ENCODE results near the gene CDKAL1.
"Not testable (repeated sequence)": the region's sequence is repeated elsewhere in the genome, so short reads cannot be mapped to it uniquely, and the experiment has no call there.

Gene CDKAL1

DNA sequence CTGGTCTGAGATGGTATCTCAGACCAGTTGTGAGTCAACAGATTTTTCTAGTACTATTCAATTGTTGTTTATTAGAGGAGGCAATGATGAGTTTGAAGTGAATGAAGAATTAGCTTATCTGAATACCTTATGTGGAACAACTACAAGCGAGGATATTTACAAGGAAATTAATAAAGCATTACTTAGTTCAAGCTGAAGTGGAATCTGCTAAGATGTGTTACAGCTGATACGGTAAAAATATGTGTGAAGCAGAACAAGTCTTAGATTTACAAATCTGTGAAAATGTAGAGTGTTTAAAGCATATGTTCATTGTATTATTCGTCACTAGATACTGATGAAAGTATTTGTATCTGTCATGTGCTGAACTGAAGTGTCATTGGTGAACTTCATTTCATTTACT lies 272.4 kb downstream of the CDKAL1 start:
- DNase-seq = no peak

DNA sequence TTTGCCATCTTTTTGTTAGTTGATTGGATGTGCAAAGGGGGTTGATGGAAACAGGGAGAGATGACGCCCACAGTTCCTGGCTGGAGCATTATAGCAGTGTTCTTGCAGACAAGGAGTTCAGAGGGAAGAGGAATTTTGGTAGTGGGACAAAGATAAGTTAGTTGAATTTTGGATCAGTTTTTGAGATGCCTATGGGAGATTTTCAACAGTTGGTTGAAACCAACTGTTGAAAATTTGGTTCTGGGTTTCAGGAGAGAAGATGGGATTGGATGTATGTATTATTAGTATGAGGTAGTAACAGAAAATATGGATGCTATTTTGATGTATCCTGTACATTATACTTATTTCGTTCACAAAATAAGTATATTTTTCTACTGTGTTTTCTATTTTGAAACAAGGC lies 274.2 kb downstream of the CDKAL1 start:
- no peak for DNase-seq

DNA sequence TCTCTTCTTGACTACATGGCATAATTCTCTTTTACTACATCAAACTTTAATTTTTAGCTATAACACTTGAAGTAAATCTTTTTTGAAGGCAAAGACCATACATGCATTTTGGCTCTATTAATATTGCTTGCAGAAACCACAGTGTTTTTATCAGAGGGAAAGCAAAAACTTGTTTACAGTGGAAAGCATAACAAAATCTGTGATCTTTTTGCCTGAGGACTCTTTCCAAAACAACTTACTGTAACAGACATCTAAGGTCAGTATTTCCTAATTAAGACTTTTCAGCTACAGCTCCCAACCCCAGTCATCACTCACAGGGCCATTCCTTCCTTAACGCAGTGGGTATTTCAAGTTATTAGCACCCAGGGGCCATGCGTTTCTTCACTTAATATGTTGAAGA lies 274.7 kb downstream of the CDKAL1 start:
- DNase-seq = no peak

DNA sequence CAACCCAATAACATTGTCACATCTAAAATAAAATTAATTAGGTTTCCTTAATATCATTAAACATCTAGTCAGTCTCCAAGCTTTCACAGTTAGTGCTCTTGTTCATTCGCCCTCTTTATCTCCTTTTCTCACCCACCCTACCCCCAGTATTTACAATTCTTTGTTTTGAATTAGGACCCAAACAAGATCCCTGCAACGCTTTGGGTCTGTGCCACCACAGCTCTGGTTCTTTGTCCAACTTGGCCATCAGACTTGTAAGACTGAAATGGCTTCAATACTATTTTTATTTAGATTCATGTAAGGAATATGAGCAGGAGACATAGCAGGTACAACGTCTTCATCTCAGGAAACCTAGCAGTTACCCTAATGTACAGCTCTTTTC lies 276.5 kb downstream of the CDKAL1 start:
- DNase-seq = no peak

DNA sequence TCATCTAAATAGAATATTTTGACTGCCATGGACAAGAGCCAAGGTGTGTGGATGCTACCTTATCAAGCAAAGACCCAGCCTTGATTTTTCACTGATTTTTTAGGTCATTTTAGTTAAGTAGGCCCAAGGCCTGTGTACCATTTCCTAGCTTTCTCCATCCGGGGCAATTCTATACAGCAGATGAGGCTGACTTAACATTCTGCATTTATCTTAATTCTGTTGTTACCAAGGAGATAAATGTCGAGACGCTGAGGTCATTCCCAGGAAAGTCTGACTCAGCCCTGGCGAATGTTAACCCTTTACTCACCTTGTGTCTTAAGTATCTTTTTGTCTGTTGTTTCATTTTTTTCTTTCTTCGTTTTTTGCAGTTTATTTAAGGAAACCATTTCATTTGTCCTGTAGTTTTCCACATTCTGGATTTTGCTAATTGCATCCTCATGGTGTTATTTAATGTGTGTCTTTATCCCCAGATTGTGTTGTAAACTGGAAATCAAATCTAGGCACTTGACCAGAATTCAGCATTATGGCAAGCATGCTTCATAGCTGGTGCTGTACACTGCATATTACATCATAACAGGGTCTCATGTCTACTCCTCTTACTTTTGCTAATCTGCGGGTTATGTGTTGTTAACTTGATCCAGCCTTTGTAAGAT lies 277.0 kb downstream of the CDKAL1 start:
- DNase-seq = no peak

DNA sequence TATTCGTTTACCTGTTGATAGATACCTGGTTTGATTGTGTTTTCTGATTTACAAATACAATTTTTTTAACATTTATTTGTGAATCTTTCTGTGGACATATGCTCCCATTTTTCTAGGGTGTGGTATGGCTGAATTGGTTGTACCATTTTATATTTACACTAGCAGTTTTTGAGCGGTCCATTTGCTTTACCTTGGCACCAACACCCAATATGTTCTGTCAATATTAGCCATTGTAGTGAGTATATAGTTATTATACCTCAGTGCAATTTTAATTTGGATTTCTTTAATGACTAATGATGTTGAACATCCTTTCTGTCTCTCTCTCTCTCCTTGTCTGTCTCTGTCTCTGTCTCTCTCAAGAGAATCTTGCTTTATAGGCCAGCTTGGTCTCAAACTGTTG lies 278.5 kb downstream of the CDKAL1 start:
- no peak for DNase-seq

DNA sequence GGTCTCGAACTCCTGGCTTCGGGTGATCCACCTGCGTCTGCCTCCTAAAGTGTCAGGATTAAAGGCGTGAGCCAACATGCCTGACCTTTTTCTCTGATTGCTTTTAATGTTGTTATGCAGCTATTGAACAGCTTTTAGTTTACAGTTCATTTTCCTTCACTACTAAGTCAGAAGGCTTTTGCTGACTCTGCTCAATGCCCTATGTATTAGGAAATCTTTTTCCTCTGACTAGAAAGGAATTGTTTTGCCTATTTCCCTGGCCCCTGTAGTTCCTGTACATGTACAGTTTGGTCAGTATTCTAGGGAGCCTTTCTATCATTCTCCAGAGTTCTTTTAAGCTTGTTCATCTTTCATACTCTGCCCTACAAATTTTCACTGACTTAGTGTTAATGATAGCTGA lies 280.2 kb downstream of the CDKAL1 start:
- DNase-seq = no peak

DNA sequence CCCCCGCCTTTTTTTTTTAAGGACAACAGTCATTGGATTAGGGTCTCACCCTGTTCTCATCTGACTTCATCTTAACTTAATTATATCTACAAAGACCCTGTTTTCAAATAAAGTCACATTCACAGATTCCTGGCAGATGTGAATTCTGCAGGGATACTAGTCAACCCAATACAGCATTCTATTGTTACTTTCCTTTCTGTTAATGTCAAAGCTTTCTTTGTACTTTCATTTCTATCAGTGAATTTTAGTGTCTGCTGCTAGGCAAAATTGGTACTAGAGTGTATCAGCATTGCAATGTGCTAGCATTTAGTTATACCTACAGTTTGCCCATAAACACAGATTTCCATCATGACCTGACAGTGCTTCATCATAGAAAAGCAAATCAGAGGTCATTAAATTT lies 281.9 kb downstream of the CDKAL1 start:
- no peak for DNase-seq

DNA sequence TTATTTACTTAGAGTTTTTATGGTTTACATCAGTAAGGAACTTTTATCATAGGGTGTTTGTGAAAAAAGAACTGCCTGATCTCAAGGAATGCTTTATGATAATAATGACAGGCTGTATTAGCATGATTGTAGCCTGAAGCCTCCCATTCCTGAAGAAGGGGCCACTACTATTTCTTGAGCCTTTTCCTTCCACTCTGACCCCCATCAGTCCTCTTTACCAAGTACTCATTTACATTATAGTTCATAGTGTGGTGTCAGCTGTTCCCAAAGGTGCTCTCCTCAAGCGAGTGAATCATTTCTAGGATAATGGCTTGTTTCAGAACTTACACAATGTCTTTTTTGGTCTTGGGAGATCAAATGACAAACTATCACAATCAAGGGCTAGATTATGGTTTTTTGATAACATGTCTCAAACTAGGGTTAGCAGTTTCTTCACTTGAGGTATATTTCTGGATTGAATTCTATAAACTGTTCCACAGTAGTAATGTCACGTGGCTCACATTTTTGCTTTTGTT lies 283.6 kb downstream of the CDKAL1 start:
- no peak for DNase-seq

DNA sequence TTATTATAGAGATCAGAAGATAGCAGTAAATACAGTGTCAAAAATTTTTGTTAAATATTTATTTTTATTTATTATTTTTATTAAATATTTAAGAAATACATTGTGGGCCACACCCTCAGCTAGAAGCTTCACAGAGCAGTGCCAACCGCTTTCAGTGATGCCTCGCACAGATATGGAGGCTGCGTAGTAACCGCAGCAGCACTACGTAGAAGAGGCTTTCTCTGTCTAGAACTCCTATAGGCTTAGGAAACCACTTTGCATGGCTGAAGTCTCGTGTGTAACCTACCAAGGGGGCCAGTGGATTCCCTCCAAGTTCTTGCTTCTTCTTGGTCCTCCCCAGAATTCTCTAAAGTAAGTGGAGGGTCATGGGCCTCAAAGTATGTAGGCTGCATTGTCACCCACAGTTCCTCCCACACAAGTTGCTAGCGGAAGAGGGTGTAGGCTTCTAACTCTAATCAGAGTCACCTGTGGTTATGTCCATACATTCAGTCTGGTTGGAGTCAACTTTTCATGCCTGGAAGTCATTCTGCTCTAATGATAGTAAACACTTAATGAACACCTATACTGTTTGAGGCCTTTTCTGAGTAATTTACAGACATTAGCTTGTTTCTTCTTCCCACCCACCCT lies 285.6 kb downstream of the CDKAL1 start:
- DNase-seq = no peak

DNA sequence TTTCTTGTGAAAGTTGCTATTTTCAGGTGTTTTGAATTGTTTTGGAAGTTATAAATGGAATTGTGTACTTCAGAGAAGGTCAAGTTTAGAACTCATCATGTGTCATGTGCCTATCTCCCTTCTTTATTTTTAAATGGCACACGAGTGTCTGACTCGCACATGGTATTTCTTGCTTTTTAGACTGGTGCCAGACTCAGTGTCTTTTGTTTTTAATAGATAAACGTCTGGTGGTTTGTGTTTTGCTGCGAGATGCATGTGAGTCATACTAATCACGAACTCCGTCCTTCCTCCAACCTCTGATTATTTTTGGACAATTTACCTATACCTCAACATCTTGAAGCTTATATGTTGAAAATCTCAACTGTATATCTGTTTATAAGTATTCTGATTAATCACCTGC lies 292.1 kb downstream of the CDKAL1 start:
- no peak for DNase-seq

DNA sequence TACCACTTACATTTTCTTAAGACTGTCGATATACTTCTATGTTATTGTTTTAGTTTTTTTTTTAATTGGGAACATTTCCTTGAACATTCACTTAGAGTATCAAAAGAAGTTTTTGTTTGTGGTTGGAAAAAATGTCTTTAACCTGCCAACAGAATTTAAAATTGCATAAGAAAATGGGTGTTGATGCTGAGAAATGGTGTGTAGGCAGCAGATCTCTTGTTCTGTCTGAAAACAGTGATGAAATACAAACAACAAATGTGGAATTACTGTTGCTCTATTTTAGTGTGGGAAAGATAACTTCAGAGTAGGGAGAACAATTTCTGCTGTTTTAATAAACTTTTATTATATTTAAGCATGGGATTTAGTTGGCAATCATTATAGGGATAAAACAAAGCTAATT lies 293.5 kb downstream of the CDKAL1 start:
- DNase-seq = no peak

DNA sequence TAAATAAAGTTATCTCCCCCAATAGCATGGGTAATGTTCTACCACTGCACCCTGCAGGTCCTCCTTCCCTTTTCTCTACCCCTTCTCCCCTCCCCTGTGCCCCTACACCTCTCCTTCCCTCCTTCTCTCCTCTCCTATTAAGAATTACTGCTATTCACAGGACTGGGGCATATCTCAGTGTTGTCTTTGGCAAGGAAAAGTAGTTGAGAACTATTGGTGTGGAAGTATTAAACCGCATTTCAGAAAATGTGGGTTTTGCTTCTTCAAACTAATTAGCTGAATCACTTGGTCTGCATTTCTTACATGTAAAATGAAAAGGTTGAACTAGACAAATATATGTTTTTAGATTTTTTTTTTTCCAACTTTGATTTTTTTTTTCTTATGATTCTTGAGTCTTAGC lies 296.3 kb downstream of the CDKAL1 start:
- no peak for DNase-seq

DNA sequence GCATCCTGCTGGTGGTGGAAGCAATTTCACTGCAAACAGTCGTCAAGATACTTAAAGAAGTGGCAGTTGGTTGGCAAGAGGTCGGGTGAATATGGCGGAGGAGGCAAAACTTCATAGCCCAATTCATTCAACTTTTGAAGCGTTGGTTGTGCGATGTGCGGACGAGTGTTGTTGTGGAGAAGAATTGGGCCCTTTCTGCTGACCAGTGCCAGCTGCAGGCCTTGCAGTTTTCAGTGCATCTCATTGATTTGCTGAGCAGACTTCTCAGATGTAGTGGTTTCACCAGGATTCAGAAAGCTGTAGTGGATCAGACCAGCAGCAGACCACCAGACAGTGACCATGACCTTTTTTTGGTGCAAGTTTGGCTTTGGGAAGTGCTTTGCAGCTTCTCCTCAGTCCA lies 297.0 kb downstream of the CDKAL1 start:
- DNase-seq = not testable (repeated sequence)

DNA sequence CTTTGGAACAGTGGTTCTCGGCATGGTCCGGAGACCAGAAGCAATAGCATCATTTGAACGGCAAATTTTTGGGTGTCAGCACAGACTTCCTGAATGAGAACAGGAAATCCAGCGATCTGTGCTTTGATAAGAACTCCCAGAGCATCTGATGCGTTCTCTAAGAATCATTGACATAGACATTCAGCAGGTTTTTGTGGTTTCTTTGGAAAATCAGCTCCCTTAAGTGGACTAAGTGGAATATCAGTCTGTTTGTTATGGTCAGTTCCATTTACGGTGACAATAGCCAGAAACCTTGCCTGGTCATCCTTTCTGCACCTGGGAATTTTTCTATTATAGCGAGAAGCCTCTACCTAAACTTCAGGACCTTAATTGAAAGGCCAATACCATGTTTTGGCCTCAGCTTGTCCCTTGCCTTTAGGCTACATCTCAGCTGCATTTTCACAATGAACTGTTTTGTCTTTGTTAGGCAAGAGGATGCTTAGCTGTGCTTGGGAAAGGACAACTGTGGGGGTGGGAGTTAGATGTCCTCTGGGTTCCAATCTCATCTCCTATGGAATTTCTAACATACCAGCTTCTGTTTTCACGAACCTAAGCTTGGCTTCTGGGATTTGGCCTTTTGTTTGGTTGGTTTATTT lies 299.7 kb downstream of the CDKAL1 start:
- no peak for DNase-seq

DNA sequence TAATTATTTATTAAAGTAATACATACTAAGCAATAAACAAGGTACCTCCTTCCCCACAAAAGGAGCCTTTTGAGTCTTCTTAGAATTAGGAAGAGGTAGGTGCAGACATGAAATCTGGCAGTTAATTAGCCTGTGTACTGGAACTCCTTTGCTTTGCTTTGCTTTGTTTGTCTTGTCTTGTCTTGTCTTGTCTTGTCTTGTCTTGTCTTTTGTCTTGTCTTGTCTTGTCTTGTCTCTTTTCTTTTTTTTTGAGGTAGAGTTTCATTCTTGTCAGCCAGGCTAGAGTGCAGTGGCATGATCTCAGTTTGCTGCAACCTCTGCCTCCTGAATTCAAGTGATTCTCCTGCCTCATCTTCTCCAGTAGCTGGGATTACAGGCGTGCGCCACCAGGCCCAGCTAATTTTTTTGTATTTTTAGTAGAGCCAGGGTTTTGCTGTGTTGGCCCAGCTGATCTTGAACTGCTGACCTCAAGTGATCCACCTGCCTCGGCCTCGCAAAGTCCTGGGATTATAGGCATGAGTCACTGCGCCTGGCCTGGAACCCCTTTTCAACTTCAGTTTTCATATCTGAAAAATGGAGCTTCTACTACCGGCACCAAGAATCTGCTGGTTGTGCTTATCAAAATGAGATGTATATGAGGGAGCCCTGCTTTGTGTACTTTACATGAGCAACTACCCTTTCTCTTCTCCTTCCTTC lies 301.2 kb downstream of the CDKAL1 start:
- DNase-seq = no peak

DNA sequence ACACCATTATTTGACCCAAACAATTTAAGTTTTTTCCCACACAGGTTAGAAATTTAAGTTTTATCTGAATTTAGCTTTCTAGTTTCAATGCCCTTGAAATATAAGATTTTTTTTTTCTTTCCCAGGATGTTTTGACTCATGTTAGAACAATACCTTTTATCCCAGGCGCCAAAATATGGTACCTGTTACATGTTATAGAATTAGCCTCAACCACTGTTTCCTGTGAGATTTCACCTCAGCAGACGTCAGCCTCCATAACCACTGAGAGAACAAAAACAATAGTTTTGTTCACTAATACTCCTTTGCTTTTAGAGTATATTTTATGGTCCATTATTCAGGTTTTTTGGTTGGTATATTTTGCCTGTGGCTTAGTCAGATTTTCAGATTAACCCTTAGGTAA lies 302.9 kb downstream of the CDKAL1 start:
- DNase-seq = no peak

DNA sequence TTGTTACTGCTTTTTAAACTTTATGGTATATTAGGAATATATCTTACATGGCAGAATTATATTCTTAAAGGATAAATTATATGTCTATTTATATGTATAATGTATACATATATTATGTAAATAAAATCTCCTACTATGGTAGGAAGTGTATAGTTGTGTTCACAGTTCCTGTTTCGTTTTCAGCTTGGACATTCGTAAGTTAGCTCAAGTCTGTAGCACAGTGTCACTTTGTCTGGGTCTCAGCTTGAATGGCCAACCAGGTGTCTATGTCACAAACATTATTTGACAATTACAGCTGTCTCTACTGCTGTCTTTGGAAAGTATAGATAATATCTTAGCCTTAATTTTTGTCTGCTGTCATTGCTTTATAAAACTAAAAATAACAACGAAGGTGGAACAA lies 303.9 kb downstream of the CDKAL1 start:
- no peak for DNase-seq

DNA sequence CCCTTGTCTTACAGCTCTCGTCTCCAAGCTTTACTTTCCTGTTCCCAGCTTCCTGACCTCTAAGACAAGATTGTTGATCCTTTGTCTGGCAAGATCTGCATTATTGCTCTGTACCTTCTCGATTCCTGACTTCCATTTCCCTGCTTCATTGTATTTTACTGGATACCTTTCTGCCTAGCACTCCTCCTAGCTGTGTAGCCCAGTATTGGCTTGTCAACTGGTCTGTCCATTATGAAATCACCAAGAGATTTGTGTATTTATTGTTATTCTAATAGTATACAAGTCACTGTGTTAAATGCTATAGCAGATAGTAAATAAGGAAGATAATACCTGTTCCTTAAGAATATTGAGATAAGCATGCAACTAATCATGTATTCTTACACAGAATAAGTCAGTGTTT lies 305.4 kb downstream of the CDKAL1 start:
- DNase-seq = no peak

DNA sequence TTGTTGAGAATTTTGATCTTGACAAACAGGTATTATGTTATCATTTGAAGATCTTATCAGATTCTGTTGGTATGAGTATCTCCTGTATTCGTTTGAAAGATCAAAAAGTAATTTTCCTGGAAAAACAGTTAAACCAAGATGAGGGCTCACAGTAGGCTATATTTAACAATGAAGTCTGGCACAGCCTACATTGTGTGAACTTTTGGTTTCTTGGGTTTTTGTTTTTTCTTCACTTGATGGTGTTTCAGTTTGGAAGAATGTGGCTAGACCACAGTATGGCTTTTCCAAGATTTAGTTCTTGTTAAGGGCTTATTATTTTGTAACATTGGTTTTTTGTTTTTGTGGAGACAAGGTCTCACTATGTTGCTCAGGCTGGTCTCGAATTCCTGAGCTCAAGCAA lies 306.4 kb downstream of the CDKAL1 start:
- DNase-seq = no peak

DNA sequence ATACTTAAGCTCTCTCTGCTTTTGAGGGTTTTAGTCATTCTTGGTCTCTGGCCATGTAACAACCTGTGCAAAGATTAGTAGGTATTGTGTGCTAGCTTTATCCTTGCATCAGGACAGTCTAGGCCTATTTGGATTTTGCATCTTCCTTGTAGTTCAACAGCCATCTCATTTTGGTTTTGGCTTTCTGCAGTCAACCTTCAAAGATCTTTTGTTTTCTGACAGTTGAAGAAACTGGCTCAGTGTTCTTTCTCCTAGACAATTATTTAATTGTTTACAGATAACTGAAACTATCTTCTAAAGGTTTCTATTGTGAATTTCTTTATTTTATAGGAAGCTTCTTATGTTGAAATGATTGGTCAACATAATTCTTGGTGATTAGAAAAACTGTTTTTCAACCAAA lies 307.5 kb downstream of the CDKAL1 start:
- DNase-seq = no peak

DNA sequence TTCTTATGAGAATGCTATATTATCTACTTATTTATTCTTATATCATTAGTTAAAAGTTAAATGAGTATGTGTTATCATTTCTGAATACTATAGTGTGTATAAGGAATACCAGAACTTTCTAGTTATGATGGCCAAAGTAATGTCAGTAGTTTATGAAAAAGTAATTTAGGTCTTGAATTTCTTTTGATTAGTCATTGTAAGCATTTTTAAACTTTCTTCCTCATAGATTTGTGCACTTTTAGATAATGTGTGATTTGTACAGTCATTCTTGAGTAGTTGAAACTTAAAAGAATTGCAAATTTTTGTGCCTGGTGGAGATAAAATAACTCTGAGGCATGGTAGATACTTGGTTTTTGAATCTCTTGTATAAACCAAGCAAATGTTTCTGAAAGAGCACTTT lies 311.3 kb downstream of the CDKAL1 start:
- DNase-seq = no peak

DNA sequence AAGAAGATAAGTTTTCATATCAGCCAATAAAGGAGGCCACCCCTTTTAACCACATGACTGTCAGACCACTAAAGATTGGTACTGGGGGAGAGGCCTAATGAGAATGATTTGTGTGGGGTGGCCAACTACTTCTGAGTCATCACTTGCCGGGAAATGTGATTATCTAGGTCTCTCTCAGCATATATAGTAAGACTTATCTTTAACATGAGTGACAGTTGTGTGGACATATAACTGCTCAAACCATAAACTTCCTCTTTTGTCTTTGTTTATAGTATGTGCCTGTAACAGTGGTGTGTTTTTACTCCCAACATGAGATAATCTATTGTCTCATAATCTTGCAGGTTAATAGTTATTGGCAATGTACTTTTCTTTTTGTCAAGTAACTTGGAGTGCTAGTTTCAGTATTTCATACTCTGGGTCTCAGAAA lies 312.4 kb downstream of the CDKAL1 start:
- DNase-seq = no peak

DNA sequence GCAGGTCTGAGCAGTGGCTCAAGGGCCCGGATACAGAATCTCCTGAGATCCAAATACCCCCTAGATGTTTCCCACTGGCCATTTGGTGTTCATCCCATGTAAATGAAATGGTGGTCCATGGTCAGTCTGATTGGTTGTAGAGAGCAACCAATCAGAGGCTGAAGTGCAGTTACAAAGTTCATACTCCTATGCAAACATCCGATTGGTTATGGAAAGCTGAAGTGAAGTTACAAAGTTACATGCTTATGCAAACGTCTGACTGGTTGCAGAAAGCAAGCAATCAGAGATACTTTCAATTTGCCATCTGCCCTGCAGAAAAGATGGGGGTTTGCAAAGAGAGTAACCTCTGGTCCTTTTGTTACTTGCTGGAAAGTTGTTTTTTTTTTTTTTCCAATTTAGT lies 313.6 kb downstream of the CDKAL1 start:
- no peak for DNase-seq

Data from NCI-H526 (cell line).